GM04504 (cell line): ENCODE results near the gene PLEK2.
A peak's percentile ranks its signal among the peaks of the same experiment; 100 is the strongest.
"Not testable (repeated sequence)": the region's sequence is repeated elsewhere in the genome, so short reads cannot be mapped to it uniquely, and the experiment has no call there.

ENCODE experiments used
- DNase-seq: peaks from one replicate; pipeline ENCODE4 v3.0.0-alpha.2; 2012; ENCODE audit warnings: low read depth

The PLEK2 gene

DNA sequence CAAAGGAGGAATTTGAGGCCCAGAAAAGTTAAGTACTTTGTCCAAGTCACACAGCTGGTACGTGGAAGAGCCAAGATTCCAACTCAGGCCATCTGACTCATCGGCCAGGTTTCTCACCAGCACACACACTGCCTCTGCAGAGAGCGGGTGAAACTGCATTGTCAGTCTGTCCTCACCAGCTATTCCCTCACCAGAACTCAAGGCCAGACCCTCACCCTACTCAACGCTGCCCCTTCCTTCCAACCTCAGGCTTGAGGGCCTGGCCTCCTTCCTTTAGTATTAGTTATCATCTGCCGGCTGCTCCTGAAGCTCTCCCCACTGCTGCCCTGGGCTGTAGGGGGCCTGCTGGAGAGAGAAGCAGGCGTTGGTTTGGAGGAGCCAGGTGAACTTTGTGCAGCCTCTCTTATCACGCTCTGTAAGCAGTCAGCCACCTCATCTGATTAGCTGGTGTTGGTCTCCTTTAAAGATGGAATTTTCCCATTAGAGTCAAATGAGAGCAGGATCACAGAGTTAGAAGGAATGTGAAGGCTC is 16.6 kb upstream of the PLEK2 start:
- peak; percentile 33 for DNase-seq

DNA sequence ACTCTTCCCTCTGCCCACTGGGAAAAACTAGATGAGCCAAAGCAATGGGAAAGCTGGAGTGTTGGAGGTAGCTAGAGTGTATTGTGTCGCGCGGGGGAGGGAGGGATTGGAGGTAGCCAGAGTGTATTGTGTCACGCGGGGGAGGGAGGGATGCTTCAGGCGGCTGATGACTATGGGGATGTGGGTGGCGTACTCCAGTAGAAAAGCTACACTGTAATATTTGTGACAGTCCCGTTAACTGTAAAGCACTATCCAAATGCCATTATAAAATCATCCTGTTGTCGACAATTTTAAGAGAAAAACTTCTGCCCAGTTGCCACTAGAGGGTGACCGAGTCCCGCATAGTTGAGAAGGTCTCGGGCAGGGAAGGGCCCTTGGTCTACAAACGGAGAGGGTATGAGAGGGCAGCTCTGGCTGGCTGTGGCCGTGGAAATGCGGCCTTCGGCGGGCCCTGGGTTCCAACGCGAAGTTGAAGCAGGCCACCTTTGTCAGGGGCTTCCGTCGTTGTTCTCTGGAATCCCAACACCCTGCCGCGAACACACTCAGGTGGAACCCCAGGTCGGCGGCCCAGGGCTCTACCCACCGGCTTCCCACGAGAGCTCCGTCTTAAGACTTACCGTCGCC is 15.1 kb upstream of the PLEK2 start:
- DNase-seq: peak; percentile 54

GRCh38 chr14:67426161-67426560 is 14.2 kb upstream of the PLEK2 start:
- no peak for DNase-seq

DNA sequence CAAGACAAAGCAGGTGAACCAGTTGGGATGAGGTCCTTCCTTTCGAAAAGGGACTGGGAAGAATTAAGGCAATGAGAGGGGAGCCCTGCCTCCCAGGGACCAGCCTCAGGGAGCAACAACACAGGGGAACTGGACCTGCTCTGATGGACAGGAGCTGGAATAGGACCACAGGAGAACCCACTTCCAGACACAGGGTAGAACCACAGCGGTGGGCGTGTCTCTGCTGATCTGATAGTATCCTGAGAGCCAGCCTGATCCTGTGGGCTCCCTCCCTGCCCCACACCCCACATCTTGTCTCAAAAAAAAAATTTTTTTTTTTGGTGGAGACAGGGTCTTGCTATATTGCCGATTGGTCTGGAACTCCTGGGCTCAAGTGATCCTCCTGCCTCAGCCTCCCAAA is 13.6 kb upstream of the PLEK2 start:
- DNase-seq: no peak

DNA sequence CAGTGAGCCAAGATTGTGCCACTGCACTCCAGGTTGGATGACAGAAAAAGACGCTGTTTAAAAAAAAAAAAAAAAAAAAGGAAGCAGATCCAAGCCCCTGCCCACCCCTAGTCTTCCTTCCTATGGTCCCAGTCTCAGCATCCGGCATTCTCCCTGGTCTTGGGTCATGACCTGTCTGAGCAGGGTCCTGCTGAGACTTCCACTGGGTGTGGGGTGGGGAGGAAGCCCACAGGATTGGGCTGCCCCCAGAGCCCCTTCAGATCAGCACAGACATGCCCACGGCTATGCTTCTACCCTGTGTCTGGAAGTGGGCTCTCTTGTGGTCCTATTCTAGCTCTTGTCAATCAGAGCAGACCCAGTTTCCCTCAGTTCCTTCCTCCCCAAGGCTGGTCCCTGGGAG is 12.6 kb upstream of the PLEK2 start:
- no peak for DNase-seq

DNA sequence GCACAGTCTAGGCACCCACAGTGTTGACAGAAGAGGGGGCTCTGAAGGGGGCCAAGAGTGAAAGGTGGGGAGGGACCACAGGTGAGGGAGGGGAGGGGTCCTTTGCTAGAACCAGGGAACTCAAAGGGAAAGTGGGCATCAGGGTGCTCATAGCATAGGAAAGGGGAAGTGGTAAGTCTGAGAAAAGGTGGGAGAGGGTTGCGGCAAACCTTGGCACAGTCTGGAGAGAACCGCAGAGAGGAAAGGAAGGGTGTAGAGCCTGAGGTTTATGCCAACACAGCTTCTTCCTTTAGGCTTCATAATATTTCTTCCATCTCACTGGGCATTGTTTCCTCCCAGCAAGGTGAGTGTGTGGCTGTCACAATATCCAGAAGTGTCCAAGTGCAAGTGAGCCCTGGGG is 11.5 kb upstream of the PLEK2 start:
- DNase-seq: no peak

- no peak for DNase-seq
These were observed 9.6 kb upstream of the PLEK2 start for GRCh38 chr14:67421356-67422224.

GRCh38 chr14:67420102-67420739 is 8.3 kb upstream of the PLEK2 start:
- DNase-seq: no peak

DNA sequence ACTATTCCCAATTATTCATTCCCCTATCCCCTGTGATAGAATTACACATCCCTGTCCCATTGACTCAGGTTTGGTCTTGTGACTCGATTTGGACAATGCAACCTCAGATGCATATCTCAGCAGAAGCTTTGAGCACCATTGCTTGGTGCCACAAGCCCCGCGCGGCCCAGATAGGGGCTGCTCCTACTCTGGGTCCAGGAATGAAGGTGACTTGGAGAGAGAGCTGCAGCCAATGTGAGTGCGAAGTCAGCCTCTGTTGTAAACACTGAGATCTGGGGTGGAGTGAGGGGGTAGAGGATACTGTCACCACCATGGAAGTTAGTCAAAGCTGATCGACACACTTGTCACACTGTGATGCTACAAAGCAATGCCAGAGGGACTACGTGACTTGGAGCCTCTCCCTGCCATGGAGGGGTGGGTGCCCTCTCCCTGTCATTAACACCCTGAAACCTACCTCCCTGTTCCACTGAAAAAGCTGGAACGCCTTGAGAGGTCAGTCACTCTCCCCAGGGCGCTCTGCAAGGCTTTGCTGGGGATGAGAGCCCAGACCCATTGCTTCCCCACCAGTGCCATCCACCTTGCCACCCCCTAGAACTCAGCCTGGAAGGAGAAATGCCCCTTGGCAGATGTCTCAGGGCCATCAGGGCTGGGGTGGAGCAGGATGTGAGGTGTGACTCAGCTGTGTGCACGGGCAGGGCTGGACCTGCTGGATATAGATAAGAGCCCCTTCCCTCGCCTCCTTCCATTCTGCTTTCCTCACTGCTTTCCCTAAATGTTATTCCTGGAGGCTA is 6.6 kb upstream of the PLEK2 start:
- DNase-seq: no peak

DNA sequence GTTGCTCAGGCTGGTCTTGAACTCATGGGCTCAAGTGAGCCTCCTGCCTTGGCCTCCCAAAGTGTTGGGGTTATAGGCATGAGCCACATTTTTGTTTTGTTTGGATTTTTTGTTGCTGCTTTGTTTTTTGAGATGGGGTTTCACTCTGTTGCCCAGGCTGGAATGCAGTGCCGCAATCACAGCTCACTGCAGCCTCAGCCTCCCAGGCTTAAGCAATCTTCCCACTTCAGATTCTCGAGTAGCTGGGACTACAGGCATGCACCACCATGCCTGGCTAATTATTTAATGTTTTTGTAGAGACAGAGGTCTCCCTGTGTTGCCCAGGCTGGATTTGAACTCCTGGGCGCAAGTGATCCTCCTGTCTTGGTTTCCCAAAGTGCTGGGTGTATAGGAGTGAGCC is 5.7 kb upstream of the PLEK2 start:
- DNase-seq: no peak

- no peak for DNase-seq
These were observed 4.8 kb upstream of the PLEK2 start for GRCh38 chr14:67416810-67417209.

DNA sequence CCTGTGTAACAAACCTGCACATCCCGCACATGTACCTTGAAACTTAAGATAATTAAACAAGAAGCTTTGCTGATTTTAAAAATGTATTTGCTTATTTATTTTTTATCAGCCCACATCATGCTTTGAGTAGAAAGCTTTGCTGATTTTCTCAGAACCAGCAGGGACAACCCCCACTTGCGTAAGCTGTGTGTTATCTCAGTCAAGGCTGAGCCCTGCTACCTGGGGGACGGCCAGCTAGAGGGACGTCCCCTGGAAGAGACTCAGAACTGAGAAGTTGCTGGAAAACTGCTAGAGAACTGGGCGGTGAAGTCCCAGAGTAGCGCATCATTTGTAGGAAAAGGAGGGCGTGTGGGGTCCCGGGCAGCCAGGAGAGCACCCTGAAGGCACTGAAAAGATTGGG is 4.1 kb upstream of the PLEK2 start:
- DNase-seq: no peak

DNA sequence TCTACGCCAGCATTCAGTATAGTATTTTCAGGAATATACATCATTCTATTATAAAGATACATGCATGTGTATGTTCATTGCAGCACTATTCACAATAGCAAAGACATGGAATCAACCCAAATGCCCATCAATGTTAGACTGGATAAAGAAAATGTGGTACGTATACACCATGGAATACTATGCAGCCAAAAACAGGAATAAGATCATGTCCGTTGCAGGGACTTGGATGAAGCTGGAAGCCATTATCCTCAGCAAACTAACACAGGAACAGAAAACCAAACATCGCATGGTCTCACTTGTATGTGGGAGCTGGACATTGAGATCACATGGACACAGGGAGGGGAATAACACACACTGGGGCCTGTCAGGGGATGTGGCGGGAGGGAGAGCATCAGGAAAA is 3.6 kb upstream of the PLEK2 start:
- DNase-seq: not testable (repeated sequence)

DNA sequence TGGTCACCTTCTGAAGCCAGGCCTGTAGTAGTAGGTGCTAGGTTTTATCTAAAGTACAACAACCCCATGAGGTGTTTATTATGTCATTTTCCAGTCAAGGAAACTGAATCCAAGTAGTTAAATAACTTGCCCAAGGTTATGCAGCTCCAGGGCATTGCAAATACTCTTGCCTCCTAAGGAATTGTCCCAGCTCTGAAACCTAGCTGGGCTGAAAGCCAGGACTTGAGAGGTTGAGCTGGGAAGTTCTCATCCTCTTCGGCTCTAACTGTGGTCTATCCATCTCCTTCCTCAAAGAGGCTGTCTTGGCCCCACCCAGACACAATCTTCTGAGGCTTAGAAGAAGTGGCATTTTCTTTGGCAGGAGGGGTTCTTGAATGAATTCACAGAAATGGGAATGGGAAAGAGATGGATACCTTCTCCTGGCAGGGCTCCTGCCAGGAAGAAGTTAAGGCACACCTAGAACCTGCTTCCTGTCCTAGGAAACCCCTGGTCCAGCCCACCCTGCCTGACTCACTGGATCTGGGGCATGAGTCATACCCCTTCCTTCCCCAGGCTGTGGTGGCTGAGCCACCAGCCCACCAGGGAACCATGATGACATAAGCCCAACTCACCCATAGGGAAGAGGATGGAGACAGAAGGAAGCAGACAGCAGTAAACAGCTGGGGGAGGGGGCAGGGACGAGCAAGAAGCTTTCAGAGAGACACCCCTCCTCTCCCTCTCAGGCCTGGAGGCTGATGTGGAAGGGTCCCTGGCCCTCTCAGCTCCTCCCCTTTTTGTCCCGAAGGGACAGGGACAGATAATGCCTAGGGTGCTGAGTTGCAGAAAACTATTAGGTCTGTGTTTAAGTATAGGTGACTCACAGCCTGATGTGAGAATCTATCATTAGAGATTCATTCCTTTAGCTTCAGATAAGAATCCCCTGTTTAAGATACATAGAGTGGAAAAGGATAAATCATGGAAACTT is 2.1 kb upstream of the PLEK2 start:
- peak; percentile 64 for DNase-seq

GRCh38 chr14:67411370-67411769 is 595 bp downstream of the PLEK2 start:
- DNase-seq: no peak

- DNase-seq: no peak
These were observed 1.7 kb downstream of the PLEK2 start for GRCh38 chr14:67410313-67410712.

DNA sequence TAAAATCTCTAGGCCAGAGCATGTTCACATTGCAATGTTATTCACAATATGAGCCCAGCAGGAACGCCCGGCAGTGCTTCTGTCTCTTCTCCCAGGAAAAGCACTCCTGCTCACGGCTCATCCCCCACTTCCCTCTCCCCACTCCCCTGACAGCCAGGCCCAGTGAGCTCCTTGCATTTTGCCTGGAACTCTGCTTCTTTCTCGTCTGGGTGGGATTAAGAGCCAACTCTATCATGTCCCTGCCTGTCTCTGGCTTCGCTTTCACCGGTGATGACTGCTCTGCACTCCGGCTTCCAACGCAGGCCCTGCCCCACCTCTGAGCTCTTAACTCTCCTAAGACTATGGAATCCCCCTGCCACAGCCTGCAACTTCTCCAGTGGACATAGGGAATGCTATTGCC is 2.5 kb downstream of the PLEK2 start:
- no peak for DNase-seq

DNA sequence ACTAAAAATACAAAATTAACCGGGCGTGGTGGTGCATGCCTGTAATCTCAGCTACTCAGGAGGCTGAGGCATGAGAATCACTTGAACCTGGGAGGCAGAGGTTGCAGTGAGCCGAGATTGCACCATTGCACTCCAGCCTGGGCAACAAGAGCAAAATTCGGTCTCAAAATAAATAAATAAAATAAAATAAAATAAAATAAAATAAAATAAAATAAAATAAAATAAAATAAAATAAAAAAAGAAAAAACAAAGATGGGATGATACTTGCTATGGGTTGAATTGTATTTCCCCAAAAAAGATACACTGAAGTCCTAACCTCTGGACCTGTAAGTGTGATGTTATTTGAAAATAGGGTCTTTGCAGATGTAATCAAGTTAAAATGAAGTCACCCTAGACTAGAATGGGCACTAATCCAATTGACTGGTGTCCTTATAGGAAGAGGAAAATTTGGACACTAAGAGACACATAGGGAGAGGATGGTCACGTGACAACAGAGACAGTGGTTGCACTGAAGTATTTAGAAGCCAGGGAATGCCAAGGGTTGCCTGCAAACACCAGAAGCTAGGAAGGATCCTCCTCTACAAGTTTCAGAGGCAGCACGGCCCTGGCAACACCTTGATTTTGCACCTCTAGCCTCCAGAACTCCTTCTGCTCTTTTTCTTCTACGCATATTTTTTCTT is 3.7 kb downstream of the PLEK2 start:
- DNase-seq: not testable (repeated sequence)

DNA sequence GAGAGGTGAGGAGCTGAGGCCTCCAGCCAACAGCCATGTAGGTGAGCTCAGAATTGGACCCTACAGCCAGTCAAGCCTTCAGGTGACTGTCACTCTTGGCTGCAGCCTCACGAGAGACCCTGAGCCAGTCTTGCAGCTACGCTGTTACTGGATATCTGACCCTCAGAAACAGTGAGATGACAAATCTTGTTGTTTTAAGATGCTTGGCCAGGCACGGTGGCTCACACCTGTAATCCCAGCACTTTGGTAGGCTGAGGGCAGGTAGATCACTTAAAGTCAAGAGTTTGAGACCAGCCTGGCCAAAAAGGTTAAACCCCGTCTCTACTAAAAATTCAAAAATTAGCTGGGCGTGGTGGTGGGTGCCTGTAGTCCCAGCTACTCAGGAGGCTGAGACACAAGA is 6.2 kb downstream of the PLEK2 start:
- no peak for DNase-seq

DNA sequence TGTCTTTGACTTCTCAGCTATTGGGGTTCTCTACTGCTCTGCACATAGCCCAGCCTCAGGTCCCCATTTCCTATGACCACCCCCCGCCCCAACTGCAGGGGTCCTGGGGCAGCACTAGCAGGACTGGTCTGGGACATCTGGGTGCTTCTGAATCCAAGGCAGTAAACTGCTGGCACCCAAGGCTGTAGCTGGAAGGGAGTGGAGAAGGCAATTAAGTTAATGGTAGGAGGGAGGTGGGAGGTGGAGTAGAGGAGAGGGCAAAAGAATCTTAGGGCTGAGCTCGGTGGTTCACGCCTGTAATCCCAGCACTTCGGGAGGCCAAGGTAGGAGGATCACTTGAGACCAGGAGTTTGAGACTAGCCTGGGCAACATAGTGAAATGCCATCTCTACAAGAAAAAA is 11.5 kb downstream of the PLEK2 start:
- no peak for DNase-seq
